GM21723 (cell line): ENCODE results near the gene COL5A1.

ENCODE experiments used
- ATAC-seq: cut with Tn5 transposase; IDR thresholded peaks from one replicate; pipeline ENCODE4 v1.9.1; 2021; ENCODE audit warnings: mild to moderate bottlenecking, moderate library complexity; ENCODE audit not compliant: unreplicated experiment

Gene COL5A1

DNA sequence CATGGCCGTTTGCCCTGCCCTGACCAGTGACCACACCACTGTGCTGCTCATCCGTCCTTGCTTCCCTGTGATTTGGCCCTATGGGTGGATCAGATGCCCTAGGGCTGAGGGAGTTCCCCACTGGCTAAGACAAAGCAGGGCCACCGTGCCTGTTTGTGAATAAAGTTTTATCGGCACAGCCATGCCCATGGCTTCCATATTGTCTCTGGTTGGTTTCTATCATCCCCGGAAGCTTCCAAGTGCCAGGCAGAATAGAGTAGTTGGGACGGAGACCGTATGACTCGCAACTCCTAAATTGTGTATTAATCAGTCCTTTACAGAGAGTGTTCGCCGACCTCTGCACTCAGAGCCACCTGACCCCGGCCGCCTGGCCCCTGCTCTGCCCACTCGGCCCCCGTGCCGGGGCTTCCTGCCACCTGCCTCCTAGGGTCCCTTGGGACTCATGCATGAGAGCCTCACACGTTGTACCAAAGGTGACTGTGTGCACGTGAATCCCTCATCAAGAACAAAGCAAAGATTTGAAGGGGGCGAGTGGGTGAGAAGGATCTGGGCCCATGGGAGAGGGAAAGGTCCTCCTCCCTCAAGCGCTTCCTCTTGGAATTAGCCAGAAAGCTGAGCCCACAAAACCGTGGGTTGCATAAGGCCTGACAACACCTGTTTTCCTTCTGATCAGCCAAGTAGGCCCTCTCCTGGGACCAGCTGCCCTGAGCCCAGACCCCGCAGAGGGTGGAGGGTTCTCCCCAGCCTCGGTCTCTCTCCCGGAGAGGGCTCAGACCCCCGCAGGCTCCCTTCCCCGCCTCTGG lies 227.3 kb downstream of the COL5A1 start:
- ATAC-seq, result no peak

DNA sequence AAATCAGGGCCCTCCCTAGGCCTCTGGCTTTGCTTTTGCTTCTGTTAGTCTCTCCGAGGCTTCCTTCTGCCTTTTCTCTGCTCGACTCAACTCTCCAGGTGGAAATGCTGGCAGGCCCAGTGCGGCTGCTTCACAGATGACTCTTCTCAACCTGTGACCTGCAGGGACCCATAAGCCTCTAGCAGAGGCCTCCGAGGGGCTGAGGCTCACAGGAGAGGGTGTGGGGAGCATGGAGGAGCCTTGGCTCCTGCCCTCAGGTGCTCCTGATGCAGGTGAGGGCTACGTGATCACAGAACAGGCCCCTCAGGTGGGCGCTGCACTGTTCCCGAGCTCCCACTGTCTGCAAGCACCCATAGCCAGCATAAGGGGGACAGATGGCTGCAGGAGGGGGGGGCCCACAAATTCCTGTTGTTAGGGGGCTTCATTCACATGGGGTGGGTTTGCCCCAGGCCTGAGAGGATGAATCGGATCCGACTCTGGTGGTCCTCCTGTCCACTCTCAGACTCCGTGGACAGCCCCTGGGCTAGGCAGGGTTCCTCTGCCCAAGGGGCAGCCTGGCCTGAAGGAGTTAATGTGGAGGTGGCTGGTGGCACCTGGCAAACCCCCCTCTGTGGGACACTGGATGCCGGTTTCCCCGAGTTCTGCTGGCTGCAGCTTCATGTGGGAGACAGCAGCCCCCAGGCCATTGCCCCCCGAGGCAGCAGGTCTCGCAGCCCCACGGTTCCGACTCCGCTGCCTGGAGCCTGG lies 228.1 kb downstream of the COL5A1 start:
- no peak for ATAC-seq

DNA sequence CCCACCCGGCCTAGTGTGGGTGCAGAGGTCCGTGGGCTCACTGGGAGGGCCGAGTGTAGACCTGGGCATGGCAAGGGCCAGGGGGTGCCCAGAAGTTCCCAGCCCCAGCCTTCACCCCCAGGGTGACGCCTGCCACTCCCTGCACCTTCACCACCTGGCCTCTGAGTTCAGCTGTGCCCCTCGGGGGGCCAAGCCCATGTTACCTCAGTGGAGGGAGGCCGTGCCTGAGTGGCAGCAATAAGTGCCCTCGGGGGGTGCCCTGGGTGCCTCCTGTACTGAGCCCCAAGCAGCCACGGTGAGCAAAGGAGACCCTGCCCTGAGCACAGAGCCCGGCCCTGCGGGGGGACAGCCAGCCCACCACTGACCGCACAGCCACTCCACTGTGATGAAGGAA lies 228.7 kb downstream of the COL5A1 start:
- no peak for ATAC-seq

DNA sequence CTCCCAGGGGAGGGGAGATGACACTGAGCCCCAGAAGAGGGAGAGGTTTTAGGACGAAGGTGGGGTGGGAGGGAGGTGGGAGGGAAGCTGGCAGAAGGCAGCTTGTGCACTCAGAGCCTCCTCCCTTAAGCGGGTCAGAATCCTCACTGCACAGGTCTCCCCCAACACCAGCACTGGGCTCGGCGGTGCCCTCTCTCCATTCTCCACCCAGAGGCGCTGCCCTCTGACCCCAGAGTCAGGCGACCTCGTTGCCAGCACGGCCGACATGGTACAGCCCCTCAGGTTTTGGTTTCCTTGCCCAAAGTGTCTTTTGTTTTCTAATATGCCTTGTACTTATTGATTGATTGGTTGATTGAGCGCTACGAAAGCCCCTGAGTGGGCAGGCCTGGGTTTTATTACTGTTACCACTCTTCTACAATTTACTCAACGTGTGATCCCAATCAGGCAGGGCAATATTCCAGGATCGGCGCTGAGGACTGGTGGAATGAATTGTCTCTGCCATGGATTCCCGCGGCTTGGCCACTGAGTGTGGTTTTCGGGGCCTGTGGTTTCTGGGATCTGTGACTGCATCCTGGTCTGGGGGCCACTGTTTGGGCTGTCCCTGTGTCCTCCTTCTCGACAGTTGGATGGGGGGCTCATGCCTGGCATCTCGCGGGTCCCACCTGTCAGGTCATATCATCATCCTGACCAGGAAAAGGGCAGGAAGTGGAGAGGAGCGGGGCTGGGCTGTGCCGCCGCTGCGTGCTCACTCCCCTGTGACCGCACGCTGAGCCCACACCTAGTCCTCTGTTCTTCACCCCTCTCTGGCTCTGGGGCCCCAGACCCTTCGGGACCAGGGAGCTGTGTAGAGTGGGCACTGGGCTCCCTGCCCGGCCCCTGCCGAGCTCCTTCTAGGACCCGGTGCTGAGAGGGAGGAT lies 229.4 kb downstream of the COL5A1 start:
- ATAC-seq, result no peak

DNA sequence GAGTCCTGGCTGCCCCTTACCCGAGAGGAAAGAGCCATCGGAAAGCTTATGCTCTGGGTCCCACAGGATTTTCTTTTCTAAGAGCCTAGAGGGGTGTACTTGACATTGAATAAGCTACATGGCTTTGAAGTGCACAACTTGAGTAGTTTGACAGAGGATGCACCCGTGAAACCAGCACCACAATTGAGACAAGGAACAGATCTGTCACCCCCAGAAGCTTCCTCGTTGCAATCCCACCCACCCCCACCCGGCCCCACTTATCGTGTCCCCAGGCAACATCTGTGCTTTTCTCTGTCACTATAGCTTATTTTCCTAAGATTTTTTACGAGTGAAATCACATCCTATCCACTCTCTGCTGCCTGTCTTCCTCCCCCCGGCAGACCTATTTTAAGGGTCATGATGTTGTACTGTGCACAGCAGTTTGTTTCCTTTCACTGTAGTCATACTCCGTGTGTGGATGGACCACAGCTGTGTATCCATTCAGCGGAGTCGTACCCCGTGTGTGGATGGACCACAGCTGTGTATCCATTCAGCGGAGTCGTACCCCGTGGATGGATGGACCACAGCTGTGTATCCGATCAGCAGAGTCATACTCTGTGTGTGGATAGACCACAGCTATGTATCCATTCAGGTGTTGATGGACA lies 230.2 kb downstream of the COL5A1 start:
- no peak for ATAC-seq

DNA sequence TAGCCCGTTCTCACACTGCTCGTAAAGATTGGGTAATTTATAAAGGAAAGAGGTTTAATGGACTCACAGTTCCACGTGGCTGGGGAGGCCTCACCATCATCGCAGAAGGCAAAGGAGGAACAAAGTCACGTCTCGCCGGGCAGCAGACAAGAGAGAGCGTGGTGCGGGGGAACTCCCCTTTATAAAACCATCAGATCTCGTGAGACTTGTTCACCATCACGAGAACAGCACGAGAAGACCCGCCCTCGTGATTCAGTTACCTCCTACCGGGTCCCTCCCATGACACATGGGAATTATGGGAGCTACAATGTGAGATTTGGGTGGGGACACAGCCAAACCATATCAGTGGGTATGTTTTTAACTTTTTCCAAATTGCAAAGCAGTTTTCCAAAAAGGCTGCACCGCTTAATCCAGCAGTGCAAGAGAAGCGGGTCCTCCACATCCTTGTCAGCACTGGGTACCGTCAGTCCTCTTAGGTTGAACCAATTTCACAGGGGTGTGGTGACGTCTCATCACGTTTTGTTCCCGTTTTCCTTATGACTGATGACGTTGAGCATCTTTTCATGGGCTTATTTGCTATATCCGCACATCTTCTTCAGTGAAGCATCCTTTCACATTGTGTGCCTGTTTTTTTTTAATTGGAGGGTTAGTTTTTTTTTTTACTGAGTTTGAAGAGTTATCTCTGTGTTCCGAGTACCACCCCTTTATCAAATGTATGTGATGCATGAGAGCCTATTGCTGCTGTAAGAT lies 231.1 kb downstream of the COL5A1 start:
- ATAC-seq, result no peak

DNA sequence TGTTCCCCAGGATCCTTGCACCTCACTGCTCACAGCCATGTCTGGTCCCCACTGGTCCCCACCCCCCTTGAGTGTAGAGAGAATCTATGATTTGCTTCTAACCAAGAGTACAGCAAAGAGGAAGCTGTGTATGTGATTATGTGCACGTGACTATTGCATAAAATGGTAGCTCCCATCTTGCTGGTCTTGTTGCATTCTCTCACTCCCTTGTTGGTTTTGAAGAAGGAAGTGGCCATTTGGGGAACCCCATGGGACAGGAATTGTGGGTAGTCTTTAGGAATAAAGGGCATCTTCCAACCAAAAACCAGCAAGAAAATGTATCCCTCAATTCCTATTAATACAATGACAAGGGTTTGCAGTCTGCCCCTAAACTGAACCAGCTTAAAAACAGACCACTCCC lies 233.8 kb downstream of the COL5A1 start:
- no peak for ATAC-seq

DNA sequence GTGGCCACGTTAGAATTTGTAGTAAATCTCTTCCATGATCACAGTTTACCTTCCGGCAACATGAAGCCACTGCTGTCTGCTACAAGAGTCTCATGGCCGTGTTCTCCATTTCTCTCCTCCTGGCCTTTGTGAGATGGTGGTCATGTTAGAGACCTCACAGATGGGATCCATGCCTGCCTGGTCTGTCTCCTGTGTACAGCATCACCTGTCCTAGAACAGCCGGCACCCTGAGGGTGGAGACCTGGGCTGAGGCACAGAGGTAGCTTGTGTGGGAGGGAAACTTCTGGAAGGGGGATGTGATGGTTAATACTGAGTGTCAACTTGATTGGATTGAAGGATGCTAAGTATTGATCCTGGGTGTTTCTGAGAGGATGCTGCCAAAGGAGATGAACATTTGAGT lies 235.9 kb downstream of the COL5A1 start:
- no peak for ATAC-seq

DNA sequence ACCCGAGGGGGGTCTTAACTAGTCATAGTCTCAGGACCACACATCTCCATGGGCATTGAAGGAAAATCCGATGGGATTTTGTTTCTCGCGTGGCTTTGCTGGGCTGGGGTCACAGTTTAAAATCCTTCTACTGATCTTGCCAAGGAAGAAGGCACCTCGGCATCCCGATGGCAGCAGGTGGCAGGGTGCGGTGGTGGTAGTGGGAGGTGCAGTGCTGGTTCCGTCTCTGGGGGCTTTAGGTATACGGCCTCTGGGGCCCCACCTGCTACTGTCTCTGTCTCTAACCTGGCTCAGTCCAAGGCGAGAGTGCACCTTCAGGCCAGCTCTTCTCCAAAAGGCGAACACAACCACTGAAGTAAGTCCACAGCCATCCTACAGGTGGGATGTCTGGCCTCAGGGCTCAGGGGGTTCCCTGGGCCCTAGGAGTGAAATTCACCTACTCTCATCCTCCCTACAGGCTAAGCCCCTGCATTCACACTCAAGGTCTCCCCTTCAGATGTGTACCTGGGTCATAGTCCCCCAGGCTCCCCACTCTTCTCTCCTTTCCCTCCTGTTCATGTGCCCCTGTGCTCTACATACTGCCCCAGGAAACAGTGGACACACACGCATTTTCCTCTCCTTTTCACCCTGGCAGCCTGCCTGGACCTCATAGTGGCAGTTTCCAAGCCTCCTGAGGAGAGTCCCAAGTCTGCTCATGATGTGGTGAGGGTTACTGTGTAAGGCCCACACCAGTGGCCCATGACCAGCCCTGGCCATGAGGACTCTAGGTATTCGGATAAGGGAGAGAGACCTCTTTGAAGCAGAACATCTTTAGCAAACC lies 238.3 kb downstream of the COL5A1 start:
- ATAC-seq, result no peak

DNA sequence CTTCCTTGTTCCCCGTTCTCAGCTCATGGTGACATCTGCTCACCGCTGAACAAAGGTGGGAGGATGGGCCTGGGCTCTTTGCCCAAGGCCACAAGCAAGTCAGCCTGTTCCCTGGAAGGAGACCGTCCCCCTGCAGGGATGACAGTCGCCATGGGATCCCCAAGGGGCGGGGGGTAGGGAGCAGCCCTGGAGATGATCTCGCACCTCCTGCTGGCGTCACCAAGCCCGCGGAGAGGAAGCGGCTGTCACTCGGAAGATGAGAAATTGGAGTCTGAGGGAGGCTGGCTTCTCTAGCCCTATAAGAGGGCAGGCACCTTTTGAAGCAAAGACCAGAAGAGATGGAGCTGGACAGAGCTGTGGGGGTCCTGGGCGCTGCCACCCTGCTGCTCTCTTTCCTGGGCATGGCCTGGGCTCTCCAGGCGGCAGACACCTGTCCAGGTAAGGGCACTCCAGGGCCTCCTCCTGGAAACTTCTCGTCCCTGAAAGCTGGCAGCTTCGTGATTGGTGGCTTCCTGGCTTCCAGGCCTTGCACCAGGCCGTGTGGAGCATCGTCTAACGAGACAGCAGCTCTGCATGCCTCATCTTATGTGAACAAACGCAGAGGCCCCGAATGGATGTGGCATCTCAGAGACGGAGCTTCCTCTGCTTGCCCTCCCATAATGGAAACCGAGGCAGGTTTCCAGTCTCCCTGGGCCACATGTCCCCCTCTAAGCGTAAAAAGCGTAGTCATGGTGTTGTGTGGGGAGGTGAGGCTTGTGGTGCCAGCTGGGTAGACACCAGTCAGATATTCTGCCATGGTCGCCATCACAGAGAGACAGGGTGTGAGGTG lies 239.1 kb downstream of the COL5A1 start, which contains the start of gene FCN2:
Gene FCN2 (plus strand): TSS at position 327 of the 829 bp plus-strand sequence. CDS start 12 bp downstream, at position 339.
- ATAC-seq, result no peak

DNA sequence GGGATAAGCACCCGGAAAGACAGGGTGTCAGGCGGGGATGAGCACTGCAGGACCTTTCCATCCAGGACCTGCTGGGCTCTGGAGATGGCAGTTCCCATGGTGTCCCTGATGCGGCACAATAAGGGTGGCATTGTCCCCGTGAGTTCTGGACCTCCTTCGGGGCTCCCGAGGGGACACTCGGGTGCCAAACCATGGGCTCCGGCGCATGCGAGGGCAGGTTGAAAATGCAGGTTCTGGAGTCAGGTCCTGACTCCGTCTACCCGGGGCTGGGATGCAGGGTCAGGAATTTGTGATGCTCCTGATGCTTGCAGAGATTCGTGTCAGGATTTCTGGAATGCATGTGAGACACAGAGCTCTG lies 239.7 kb downstream of the COL5A1 start:
- no peak for ATAC-seq

DNA sequence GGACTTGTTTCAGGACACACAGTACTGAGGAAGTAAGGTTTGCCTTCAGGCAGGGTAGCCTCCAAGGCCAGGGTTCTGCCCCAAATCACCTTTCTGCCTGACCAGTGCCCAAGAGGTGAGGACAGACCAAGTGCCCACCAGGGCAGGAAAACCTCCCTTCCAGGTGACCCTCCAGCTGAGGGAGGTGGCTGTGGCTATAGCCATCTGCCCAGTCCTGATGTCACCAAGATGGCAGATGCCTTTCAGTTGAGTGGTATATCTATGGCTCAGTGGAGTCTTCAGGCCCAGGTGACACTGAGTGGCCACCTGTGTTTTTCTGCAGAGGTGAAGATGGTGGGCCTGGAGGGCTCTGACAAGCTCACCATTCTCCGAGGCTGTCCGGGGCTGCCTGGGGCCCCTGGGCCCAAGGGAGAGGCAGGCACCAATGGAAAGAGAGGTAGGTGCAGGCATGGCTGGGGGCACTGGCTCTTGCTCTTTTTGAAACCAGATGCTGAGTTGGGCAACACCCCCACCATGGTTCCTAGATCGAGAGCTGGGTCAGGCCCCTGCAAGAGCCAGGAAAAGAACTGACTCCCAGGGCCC lies 240.7 kb downstream of the COL5A1 start:
- no peak for ATAC-seq

DNA sequence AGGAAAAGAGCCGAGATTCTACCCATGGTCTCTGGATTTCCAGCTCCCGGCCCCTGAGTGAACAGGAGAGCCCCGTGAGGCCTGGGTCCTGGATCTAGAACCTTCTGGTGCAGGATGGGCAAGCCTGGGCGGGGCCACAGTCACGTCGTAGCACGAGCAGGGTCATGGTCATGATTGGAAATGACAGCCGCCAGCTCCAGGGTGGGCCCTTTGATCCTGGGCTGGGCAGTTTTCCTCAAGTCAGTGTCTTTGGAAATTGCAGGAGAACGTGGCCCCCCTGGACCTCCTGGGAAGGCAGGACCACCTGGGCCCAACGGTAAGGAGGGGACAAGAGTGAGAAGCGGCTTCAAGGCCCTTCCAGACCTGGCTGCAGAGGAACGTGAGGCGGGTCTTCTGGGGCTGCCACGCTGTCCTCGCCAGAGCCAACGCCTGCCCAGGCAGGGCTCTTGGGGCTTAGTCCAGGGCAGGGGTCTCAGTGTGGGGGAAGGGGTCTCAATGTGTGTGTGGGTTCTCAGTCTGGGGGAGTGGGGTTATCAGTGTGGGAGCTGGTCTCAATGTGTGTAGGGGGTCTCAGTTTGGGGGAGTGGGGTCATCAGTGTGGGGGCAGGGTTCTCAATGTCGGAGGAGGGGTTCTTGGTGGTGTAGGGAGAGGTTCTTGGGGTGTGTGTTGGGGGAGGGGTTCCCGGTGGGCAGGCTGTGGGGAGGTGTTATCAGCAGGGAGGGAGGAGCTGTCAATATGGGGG lies 241.6 kb downstream of the COL5A1 start:
- no peak for ATAC-seq

DNA sequence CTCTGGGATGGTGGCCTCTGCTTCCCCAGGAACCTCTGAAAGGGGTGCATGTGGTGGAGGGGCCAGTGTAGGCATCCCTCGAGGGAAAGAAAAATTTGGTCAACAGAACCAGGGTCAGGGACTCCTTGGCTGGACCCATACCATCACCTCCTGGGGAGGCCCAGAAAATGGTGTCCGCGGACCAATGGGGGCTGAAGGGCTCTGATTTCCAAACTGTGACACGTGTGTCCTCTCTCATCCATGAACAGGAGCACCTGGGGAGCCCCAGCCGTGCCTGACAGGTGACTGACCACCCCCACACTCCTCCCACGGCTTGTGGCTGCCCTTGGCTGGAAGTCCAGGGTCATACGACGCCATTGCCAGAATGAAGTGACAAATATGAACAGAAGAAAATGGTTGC lies 242.9 kb downstream of the COL5A1 start:
- no peak for ATAC-seq

DNA sequence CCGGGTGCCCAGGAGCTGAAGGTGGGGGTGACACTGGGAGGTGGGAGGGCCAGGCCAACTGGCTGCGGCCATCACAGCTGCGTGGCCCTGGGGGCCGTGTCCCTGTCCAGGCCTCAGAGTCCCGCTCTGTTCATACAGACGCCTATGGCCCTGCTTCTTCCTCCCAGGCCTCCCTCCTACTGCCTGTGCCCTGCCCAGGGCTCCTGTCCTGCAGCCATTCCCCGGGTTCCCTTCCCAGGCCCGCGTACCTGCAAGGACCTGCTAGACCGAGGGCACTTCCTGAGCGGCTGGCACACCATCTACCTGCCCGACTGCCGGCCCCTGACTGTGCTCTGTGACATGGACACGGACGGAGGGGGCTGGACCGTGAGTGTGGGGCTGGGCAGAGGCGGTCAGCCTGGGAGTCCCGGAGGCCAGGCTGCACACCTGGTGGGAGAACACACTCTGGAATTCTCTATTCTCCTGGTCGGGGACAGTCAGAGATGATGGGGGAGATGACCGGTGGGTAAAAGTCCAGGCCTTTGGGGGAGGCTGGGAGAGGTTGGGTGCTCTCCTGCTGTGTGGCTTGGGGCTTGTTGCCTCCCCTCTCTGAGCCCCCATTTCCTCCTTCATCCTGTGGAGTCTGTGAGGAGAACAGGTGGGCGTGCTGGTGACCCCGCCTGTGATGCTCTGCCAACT lies 243.5 kb downstream of the COL5A1 start:
- ATAC-seq, result no peak

DNA sequence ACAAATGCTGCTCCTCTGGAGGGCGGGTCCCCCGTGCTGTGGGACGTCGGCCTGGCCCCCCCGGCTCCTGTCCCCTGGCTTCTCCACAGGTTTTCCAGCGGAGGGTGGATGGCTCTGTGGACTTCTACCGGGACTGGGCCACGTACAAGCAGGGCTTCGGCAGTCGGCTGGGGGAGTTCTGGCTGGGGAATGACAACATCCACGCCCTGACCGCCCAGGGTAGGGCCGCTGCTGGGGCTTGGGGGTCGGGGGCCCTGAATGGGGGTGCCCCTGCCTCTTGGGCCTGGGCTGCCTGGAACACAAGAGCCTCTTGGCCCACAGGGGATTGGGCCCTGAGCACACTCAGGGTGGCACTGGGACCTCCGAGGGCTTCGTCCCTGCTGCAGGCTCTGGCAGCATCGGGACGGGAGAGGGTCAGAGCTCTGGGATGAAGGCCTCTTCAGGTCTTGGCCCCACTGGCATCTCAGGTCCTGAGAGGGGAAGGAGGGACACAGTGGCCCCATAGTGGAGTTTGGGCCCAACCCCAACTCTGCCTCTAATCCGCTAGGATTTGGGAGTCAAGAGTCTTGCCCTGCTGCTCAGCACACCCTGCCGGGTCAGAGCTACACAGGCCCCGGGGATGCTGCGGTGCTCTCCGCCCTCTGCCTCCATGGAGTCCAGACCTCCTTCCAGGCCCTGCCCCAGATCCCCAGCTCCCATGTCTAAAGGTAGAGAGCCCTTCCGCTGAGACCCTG lies 244.2 kb downstream of the COL5A1 start:
- ATAC-seq, result no peak
